HFFc6 (cell line): ENCODE data around the gene SUSD6. TPM values are rescaled to one million over a fixed set of nuclear protein-coding genes. Genes with fewer than 3 reads are reported as not detected.

Experiments used
- DNase-seq: peaks from one replicate; pipeline ENCODE4 v3.0.0-alpha.2; 2018
- H3K27ac Mint-ChIP-seq: 2 replicates; pipeline ENCODE4 v1.8.0; 2020; ENCODE audit warnings: mild to moderate bottlenecking, mixed read lengths
- H3K27me3 Mint-ChIP-seq: 2 replicates; pipeline ENCODE4 v1.8.0; 2021; ENCODE audit warnings: mild to moderate bottlenecking, moderate library complexity, mixed read lengths; ENCODE audit not compliant: insufficient read depth
- H3K36me3 Mint-ChIP-seq: 2 replicates; pipeline ENCODE4 v1.8.0; 2021; ENCODE audit warnings: low read depth, mixed read lengths
- H3K4me1 Mint-ChIP-seq: 2 replicates; pipeline ENCODE4 v1.8.0; 2020; ENCODE audit warnings: low read depth, mixed read lengths
- H3K4me3 Mint-ChIP-seq: 2 replicates; pipeline ENCODE4 v1.8.0; 2020; ENCODE audit warnings: mild to moderate bottlenecking, moderate library complexity, mixed read lengths
- H3K9me3 Mint-ChIP-seq: 2 replicates; pipeline ENCODE4 v1.8.0; 2020; ENCODE audit warnings: mild to moderate bottlenecking, mixed read lengths
- total RNA-seq, 6 experiments: library from RNA; stranded (reverse); fragmentation: NEBNext Ultra II Directional; extraction: Animal tissue kit (Norgen Biotek cat#: 25700); gene quantifications; 2 replicates in 1 of 6; 3 replicates in 5 of 6; pipeline ENCODE4 v1.2.3, GENCODE V29; 2021
- TF ChIP-seq, protein P1 (sequence below): fragments of 200-600 bp; sonication (generic); IDR thresholded peaks from 2 replicates; pipeline ENCODE4 v1.5.0; 2021; ENCODE audit warnings: antibody characterized with exemption, mild to moderate bottlenecking

SUSD6 gene
- total RNA-seq, 6 experiments from 2014 or later, result 15.8 to 21.8 (median 17.9) TPM

DNA sequence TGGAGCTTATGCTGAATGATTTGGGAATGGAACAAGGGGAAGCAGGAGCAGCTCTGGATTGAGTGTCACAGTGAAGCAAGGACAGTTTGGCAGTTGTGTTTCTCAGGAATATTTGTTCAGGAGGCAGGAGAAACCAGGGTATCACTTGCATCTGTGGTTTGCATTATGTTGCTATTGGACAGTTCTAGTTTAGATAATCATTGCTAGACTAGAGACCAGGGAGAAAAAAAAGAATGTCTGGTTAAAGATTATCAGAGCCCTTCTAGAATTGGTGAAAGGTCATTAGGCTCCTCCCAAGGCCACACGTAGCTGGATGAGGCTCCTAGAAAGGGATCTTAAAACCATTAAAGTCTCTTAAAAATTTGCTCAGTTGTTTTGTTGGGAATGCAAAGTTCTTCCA lies 138.6 kb downstream of the SUSD6 start:
- TF ChIP-seq, protein P1, sequence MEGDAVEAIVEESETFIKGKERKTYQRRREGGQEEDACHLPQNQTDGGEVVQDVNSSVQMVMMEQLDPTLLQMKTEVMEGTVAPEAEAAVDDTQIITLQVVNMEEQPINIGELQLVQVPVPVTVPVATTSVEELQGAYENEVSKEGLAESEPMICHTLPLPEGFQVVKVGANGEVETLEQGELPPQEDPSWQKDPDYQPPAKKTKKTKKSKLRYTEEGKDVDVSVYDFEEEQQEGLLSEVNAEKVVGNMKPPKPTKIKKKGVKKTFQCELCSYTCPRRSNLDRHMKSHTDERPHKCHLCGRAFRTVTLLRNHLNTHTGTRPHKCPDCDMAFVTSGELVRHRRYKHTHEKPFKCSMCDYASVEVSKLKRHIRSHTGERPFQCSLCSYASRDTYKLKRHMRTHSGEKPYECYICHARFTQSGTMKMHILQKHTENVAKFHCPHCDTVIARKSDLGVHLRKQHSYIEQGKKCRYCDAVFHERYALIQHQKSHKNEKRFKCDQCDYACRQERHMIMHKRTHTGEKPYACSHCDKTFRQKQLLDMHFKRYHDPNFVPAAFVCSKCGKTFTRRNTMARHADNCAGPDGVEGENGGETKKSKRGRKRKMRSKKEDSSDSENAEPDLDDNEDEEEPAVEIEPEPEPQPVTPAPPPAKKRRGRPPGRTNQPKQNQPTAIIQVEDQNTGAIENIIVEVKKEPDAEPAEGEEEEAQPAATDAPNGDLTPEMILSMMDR, result no peak
- no peaks in the 10 kb centered on the region for H3K9me3 Mint-ChIP-seq
- H3K4me3 Mint-ChIP-seq, result no peak overlapping the region
- peaks cover 11% of the 10 kb centered on the region for H3K27me3 Mint-ChIP-seq
- H3K4me1 Mint-ChIP-seq, result no peaks in the 10 kb centered on the region
- no peak overlapping the region for H3K27ac Mint-ChIP-seq
- DNase-seq, result no peak
- no peaks in the 10 kb centered on the region for H3K36me3 Mint-ChIP-seq

DNA sequence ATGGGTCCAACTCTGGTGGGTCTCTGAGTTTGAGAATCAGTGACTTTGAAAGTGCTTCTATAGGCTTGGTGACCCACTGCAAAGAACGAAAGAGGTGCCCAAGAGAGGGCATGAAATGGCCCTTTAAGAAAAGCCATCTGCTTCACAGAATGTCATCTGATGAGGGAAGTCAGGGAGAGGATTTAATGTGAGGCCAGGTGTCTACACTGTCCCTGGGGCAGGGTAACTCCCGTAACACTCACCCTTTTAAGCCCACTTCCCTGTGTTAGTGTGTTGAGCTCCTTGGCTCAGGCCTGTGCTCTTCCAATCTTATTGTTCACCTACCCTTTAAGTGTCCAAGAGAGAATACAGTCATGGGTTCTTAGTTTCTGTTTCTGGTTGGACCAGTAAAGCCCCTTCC lies 139.1 kb downstream of the SUSD6 start:
- DNase-seq, result no peak
- Mint-ChIP-seq H3K9me3 (no peaks in the 10 kb centered on the region), H3K4me1 (no peaks in the 10 kb centered on the region), H3K27ac (no peak overlapping the region), H3K4me3 (no peak overlapping the region), H3K36me3 (no peaks in the 10 kb centered on the region), H3K27me3 (peaks cover 11% of the 10 kb centered on the region)
- TF ChIP-seq, protein P1, result no peak

DNA sequence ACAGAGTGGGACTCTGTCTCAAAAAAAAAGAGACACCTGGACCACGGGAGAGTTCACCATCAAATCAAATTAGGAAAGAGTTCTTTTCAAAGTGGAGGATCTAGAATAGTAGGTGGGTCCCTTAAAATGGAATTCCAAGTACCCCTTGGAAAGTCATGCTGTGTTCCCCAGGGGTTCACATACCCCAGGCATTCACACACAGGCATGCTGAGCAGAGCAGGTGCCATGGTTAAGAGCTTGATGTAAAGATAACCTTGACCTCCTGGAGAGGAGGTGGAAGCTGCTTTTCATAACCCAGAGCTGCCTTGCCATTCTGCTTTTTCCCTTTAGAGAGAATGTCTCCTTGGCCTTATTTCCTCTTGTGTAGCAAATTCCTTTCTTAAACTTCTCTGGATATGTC lies 141.4 kb downstream of the SUSD6 start:
- peaks cover 14% of the 10 kb centered on the region for H3K27me3 Mint-ChIP-seq
- no peaks in the 10 kb centered on the region for H3K36me3 Mint-ChIP-seq
- no peak overlapping the region for H3K4me3 Mint-ChIP-seq
- no peaks in the 10 kb centered on the region for H3K9me3 Mint-ChIP-seq
- no peaks in the 10 kb centered on the region for H3K4me1 Mint-ChIP-seq
- no peak for DNase-seq
- TF ChIP-seq, protein P1, result no peak
- no peak overlapping the region for H3K27ac Mint-ChIP-seq

DNA sequence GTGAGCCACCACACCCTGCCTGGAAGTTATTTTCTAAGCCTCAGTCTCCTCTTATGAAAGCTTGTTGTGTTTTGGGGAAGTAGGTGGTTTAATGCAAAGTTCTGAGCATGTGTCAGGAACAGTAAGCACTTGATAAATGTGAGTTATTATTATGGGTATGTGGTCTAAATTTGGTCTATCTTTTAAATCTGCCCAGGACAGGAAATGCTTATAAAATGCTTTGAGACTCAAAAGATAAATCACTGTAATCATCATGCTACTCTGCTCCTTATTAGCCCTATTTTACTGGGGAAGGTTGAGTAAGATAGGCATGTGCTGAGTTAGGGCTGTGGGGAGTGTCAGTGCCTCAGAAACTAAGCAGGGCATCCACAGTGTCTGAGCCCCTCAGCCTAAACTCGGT lies 142.5 kb downstream of the SUSD6 start:
- Mint-ChIP-seq H3K36me3 (no peaks in the 10 kb centered on the region), H3K4me3 (no peak overlapping the region), H3K27me3 (peaks cover 13% of the 10 kb centered on the region)

DNA sequence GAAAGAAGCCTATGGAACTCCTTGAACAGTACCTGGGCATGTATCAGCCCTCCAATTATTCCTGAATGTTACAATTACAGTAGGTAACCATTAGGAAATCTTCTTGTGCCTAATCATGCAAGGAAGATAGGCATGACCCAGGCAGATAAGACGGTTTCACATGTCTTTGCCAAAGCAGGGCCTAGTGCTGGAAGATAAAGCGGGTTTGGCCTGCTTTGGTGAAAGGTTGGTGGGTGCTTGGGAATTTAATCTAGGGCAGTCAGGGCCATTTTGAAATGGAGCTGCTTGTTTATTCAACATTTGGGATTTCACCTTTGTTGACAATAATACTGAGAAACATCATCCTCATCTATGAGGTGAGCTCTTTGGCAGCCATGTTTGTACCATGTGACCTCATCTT lies 143.1 kb downstream of the SUSD6 start:
- Mint-ChIP-seq H3K27me3 (peaks cover 11% of the 10 kb centered on the region), H3K4me3 (no peak overlapping the region), H3K36me3 (no peaks in the 10 kb centered on the region), H3K27ac (no peak overlapping the region), H3K4me1 (no peaks in the 10 kb centered on the region), H3K9me3 (no peaks in the 10 kb centered on the region)
- DNase-seq, result no peak
- TF ChIP-seq, protein P1, result no peak

More for the DNA sequence above, 142.5 kb downstream of the SUSD6 start:
- TF ChIP-seq, protein P1, result no peak
- no peak for DNase-seq
- no peaks in the 10 kb centered on the region for H3K9me3 Mint-ChIP-seq
- H3K27ac Mint-ChIP-seq, result no peak overlapping the region
- no peaks in the 10 kb centered on the region for H3K4me1 Mint-ChIP-seq

DNA sequence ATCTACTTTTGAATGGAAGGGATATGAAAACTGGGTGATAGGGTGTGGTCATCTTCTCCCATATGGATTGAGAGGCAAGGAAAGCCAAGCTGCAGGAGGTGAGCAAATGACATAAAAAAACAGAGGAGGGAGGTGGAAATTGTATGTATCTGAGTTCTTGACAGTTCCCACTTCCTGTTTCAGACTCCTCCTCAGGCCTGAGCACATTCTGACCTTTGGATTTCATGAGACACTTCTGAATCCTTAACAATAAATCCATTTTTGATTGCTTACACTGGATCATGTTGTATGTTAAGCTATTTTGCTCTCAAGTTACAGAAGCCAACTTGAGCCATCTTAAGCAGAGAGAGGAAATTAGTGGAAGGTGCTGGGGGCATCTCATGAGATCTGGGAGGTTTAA lies 143.9 kb downstream of the SUSD6 start:
- peaks cover 11% of the 10 kb centered on the region for H3K27me3 Mint-ChIP-seq
- no peak overlapping the region for H3K4me3 Mint-ChIP-seq
- no peaks in the 10 kb centered on the region for H3K9me3 Mint-ChIP-seq
- TF ChIP-seq, protein P1, result no peak
- H3K27ac Mint-ChIP-seq, result no peak overlapping the region
- H3K36me3 Mint-ChIP-seq, result no peaks in the 10 kb centered on the region
- DNase-seq, result no peak
- H3K4me1 Mint-ChIP-seq, result no peaks in the 10 kb centered on the region
